ENCODE data around the gene JARID2.

The JARID2 gene

DNA sequence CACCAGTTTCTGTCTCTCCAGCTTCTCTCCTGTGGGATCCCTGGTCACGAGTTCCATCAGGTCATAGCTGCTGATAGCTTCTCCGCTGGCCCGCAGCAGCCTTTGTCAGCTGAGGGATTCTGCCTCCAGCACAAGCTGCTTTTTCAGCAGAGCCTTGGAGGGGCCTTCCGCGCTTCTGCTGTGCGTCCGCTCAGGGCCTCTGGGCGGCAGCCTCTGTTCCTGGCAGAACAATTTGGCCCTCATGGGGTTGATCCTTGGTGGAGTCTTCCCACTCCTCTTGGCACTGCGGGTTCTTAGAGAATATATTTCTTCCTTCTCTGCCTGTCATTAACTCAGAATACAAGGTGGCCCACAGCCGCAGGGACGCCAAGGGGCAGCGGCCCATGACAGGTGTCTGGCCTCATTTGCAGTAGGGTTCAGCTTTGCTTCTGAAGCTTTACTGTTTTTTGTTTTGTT lies 258.2 kb downstream of the JARID2 start:
- no peak overlapping the region for H3K27ac ChIP-seq
- TF ChIP-seq Cebpa-rat (IDR thresholded peaks at IDR 0.05) = no peak
- peaks cover 34 to 100% (median 87%) of the 10 kb centered on the region in 11 experiments; a peak in 21 of 22 replicates for H4K20me1 ChIP-seq
- no peak overlapping the region for H3K9ac ChIP-seq
- H3K4me2 ChIP-seq = no peak overlapping the region
- H3K4me1 ChIP-seq = peaks cover 0 to 44% (median 38%) of the 10 kb centered on the region in 10 experiments; a peak in 15 of 20 replicates
- H3K27me3 ChIP-seq = no peaks in the 10 kb centered on the region
- H3K4me3 ChIP-seq = no peak overlapping the region
- peaks cover 98 to 100% (median 100%) of the 10 kb centered on the region in 11 experiments for H3K36me3 ChIP-seq
- no peaks in the 10 kb centered on the region for H3K9me3 ChIP-seq (replicated peaks in 1 of 11)

DNA sequence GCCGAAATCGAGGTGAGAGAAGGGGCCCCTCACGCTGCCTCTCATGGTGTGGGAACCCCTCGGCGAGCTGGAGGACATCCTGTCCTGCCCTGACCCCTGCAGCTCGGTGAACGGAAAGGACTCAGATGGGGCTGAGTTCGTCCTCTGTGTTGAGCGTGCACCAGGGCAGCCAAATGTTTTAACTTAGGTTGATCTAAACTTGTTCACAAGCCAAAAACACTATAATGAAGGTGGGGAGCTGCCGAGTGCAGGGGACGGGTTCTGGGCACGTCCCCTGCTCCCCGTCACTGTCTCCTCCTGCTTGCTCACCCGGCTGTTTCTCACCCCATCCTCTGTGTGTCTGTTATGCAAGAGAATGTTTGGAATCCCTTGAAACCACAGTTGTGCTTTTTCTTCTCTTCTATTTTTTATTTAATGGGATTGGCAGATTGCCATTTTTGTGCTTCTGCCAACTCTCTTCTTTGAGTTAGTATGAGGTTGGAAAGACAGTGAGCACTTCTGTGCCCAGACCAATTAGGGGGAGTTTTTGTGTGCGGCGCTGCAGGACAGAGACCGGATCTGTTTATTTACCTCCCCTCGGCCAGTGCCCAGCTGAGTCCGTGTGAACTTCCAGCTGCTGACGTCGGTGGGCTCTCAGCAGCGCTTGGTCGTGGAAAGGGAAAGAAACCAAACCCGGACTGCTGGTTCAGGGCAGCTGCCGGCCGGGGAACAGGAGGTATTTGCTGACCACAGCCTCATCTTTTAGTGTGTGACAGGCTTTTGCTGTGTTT lies 258.9 kb downstream of the JARID2 start:
- no peak overlapping the region for H3K9ac ChIP-seq
- H3K36me3 ChIP-seq = peaks cover 99 to 100% (median 100%) of the 10 kb centered on the region in 11 experiments

DNA sequence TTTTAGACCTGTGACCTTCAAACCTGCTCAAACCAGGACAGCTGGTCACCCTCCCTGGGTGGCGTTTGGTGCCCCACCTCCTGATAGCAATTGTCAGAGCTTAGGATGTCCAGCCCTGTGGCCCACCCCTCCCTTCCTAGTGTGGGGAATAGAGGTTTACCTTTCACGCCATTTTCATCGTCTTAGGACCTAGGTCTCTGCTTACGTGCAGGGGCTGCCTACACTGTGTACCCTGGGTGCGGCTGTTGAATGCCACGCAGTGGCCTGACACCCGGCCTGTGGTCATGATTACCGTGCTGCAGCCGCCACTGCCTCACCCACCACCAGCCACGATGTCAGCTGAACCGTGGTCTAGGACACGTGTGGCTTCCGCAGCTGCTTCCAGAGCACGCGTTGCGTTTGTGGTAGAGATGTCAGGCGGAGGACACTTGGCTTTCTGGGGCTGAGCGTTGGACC lies 259.6 kb downstream of the JARID2 start:
- no peak overlapping the region for H3K27ac ChIP-seq
- no peak overlapping the region for H3K4me2 ChIP-seq

More for the DNA sequence above, 258.9 kb downstream of the JARID2 start:
- Histone ChIP-seq H3K4me1 (peaks cover 0 to 40% (median 32%) of the 10 kb centered on the region in 10 experiments; a peak in 15 of 20 replicates), H3K27ac (no peak overlapping the region), H3K27me3 (no peaks in the 10 kb centered on the region), H4K20me1 (peaks cover 34 to 98% (median 87%) of the 10 kb centered on the region in 11 experiments; a peak in 21 of 22 replicates), H3K4me3 (no peak overlapping the region), H3K4me2 (no peak overlapping the region), H3K9me3 (replicated peaks in 1 of 11) (no peaks in the 10 kb centered on the region)
- no peak for TF ChIP-seq Cebpa-rat (IDR thresholded peaks at IDR 0.05)

DNA sequence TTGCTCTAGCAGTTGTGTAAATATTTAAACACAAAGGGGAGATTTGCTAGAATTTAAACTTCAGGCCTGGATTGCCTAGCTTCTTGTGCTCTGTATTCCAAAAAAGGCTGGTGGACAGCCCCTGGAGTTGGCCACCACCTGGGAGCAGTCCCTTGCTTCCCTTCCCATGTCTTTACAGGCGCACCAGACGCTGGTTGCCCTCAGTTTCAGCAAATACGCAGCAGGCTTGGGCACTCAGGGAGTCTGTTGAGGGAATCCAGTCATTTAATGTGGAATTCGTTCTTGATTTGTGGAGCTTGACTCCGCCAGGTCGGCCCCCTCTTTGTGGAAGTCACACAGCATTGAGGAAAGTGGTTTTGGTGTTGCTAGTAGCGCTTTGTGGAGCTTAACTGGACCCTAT lies 260.2 kb downstream of the JARID2 start:
- Histone ChIP-seq H3K4me3 (no peak overlapping the region), H3K27ac (no peak overlapping the region), H4K20me1 (peaks cover 44 to 98% (median 86%) of the 10 kb centered on the region in 11 experiments; a peak in 21 of 22 replicates), H3K9ac (no peak overlapping the region), H3K9me3 (replicated peaks in 1 of 11) (no peaks in the 10 kb centered on the region), H3K4me2 (no peak overlapping the region), H3K27me3 (no peaks in the 10 kb centered on the region), H3K4me1 (peaks cover 0 to 33% (median 19%) of the 10 kb centered on the region in 10 experiments; a peak in 15 of 20 replicates), H3K36me3 (peaks cover 97 to 100% (median 99%) of the 10 kb centered on the region in 11 experiments)
- TF ChIP-seq Cebpa-rat (IDR thresholded peaks at IDR 0.05) = no peak

More for the DNA sequence above, 259.6 kb downstream of the JARID2 start:
- Histone ChIP-seq H3K27me3 (no peaks in the 10 kb centered on the region), H3K9ac (no peak overlapping the region), H3K4me1 (peaks cover 0 to 35% (median 24%) of the 10 kb centered on the region in 10 experiments; a peak in 15 of 20 replicates), H3K4me3 (no peak overlapping the region), H3K36me3 (peaks cover 97 to 100% (median 99%) of the 10 kb centered on the region in 11 experiments), H4K20me1 (peaks cover 38 to 98% (median 86%) of the 10 kb centered on the region in 11 experiments; a peak in 21 of 22 replicates), H3K9me3 (replicated peaks in 1 of 11) (no peaks in the 10 kb centered on the region)
- no peak for TF ChIP-seq Cebpa-rat (IDR thresholded peaks at IDR 0.05)

- H3K4me3 ChIP-seq = no peak overlapping the region
- no peaks in the 10 kb centered on the region for H3K9me3 ChIP-seq (replicated peaks in 1 of 11)
- H3K27ac ChIP-seq = no peak overlapping the region
- H3K4me1 ChIP-seq = peaks cover 1 to 21% (median 13%) of the 10 kb centered on the region in 10 experiments; a peak in 18 of 20 replicates
- peaks cover 40 to 98% (median 83%) of the 10 kb centered on the region in 11 experiments; a peak in 21 of 22 replicates for H4K20me1 ChIP-seq
- H3K27me3 ChIP-seq = no peaks in the 10 kb centered on the region
- H3K36me3 ChIP-seq = peaks cover 97 to 100% (median 99%) of the 10 kb centered on the region in 11 experiments
- no peak overlapping the region for H3K4me2 ChIP-seq
- H3K9ac ChIP-seq = no peak overlapping the region
- TF ChIP-seq Cebpa-rat (IDR thresholded peaks at IDR 0.05) = no peak
Observed at GRCh38 chr6:15507221-15507620, 261.4 kb downstream of the JARID2 start.

DNA sequence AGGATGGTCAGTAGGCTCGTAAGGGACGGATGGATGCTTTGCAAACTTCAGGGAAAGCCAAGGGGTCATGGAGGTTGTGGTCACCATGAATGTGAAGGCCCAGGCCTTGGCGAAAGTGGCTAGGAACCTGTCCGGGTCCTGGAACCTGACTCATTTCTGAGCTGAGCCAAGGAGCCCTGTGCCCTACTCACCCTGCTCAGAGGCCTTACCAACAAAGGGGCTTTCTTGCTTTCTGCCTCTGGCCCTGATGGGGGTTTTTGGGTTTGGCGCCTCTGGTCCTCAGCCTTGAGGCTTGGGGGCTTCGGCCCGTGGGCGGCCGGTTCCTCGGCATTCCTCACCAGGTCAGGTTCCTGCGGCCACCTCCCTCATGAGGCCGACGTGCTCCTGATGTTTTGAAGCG lies 261.9 kb downstream of the JARID2 start:
- Histone ChIP-seq H3K4me2 (no peak overlapping the region), H4K20me1 (peaks cover 35 to 98% (median 83%) of the 10 kb centered on the region in 11 experiments; a peak in 21 of 22 replicates), H3K4me1 (peaks cover 0 to 19% (median 15%) of the 10 kb centered on the region in 10 experiments; a peak in 15 of 20 replicates), H3K27me3 (no peaks in the 10 kb centered on the region), H3K9me3 (replicated peaks in 1 of 11) (no peaks in the 10 kb centered on the region), H3K36me3 (peaks cover 97 to 100% (median 99%) of the 10 kb centered on the region in 11 experiments), H3K9ac (no peak overlapping the region), H3K4me3 (no peak overlapping the region), H3K27ac (0 out of 22 replicates have a peak overlapping the region, but pooled peaks of 1 of the 11 experiments have one; percentile 25)
- TF ChIP-seq Cebpa-rat (IDR thresholded peaks at IDR 0.05) = no peak

- Histone ChIP-seq H3K4me3 (no peak overlapping the region), H3K4me2 (no peak overlapping the region), H3K9ac (0 out of 22 replicates have a peak overlapping the region, but pooled peaks of 1 of the 11 experiments have one; percentile 1), H3K27me3 (no peaks in the 10 kb centered on the region), H3K27ac (peak overlapping the region in 1 of 11 experiments; percentile 40; a peak in 2 of 22 replicates), H4K20me1 (peaks cover 35 to 98% (median 79%) of the 10 kb centered on the region in 11 experiments; a peak in 21 of 22 replicates), H3K9me3 (replicated peaks in 1 of 11) (no peaks in the 10 kb centered on the region), H3K4me1 (peaks cover 0 to 26% (median 19%) of the 10 kb centered on the region in 10 experiments; a peak in 15 of 20 replicates), H3K36me3 (peaks cover 97 to 100% (median 99%) of the 10 kb centered on the region in 11 experiments)
- TF ChIP-seq Cebpa-rat (IDR thresholded peaks at IDR 0.05) = no peak
Observed at GRCh38 chr6:15508441-15508871, 262.6 kb downstream of the JARID2 start.

GRCh38 chr6:15508931-15509330 lies 263.1 kb downstream of the JARID2 start:
- H3K9ac ChIP-seq = no peak overlapping the region
- no peak overlapping the region for H3K4me3 ChIP-seq
- H3K4me2 ChIP-seq = no peak overlapping the region
- peak overlapping the region in 1 of 11 experiments; percentile 40; a peak in 1 of 22 replicates for H3K27ac ChIP-seq
- H3K36me3 ChIP-seq = peaks cover 97 to 100% (median 99%) of the 10 kb centered on the region in 11 experiments
- peaks cover 35 to 98% (median 79%) of the 10 kb centered on the region in 11 experiments; a peak in 21 of 22 replicates for H4K20me1 ChIP-seq
- TF ChIP-seq Cebpa-rat (IDR thresholded peaks at IDR 0.05) = no peak
- H3K9me3 ChIP-seq (replicated peaks in 1 of 11) = no peaks in the 10 kb centered on the region
- no peaks in the 10 kb centered on the region for H3K27me3 ChIP-seq
- H3K4me1 ChIP-seq = peaks cover 0 to 30% (median 18%) of the 10 kb centered on the region in 10 experiments; a peak in 15 of 20 replicates

Measured in BLaER1 treated with 17β-estradiol and CSF1 and Interleukin-3, amounts not matched to agents 10 nM and 100 nM (cell line).